Activated CD4-positive, CD25-positive, alpha-beta regulatory T cell treated with anti-CD3 and anti-CD28 coated beads, Interleukin-2, amount 50 U/mL, for 24 hours (primary cell): ENCODE data around the gene NFIB.

Experiments used
- ATAC-seq, 2 donors: fragments of 150-1000 bp; cut with Tn5 transposase; one replicate each; pipeline ENCODE4 v1.10.0; 2021; ENCODE audit warnings: mild to moderate bottlenecking in 1 of 2, moderate library complexity in 1 of 2

The NFIB gene

GRCh38 chr9:14318934-14319580, 5.1 kb upstream of the NFIB start:
- ATAC-seq, result no peak

- ATAC-seq, result no peak
Observed at GRCh38 chr9:14318361-14318760, 4.4 kb upstream of the NFIB start.

- no peak for ATAC-seq
Observed at GRCh38 chr9:14317667-14318320, 3.9 kb upstream of the NFIB start.

- ATAC-seq, result no peak
Observed at GRCh38 chr9:14316602-14317300, 2.8 kb upstream of the NFIB start.

GRCh38 chr9:14315875-14316601, 2.1 kb upstream of the NFIB start:
- no peak for ATAC-seq

- ATAC-seq, result peak; percentile 36 to 40
Observed at GRCh38 chr9:14314929-14315874, 1.3 kb upstream of the NFIB start.

- no peak for ATAC-seq
Observed at GRCh38 chr9:14314424-14314928, 535 bp upstream of the NFIB start.

- ATAC-seq, result no peak
Observed at GRCh38 chr9:14313378-14313940, 482 bp downstream of the NFIB start.

GRCh38 chr9:14312719-14313377, 1.1 kb downstream of the NFIB start:
- ATAC-seq, result no peak

GRCh38 chr9:14311956-14312685, 1.8 kb downstream of the NFIB start:
- no peak for ATAC-seq

- ATAC-seq, result no peak
Observed at GRCh38 chr9:14311171-14311949, 2.6 kb downstream of the NFIB start.

- no peak for ATAC-seq
Observed at GRCh38 chr9:14310311-14310710, 3.6 kb downstream of the NFIB start.

GRCh38 chr9:14309403-14309802, 4.5 kb downstream of the NFIB start:
- ATAC-seq, result peak in 1 of 2 donors; percentile 43

GRCh38 chr9:14308853-14309145, 5.1 kb downstream of the NFIB start:
- ATAC-seq, result no peak

GRCh38 chr9:14307989-14308852, 5.7 kb downstream of the NFIB start:
- ATAC-seq, result no peak

- no peak for ATAC-seq
Observed at GRCh38 chr9:14306672-14307660, 7.0 kb downstream of the NFIB start.

GRCh38 chr9:14306188-14306587, 7.8 kb downstream of the NFIB start:
- ATAC-seq, result no peak
